Activated CD8-positive, alpha-beta memory T cell treated with anti-CD3 and anti-CD28 coated beads, Interleukin-2, amount 50 U/mL, for 24 hours (primary cell): ENCODE results near the gene PRICKLE2.

Experiments used
- DNase-seq: peaks from one replicate; pipeline ENCODE4 v3.0.0-alpha.2; 2020; ENCODE audit errors: extremely low read depth

PRICKLE2 gene

DNA sequence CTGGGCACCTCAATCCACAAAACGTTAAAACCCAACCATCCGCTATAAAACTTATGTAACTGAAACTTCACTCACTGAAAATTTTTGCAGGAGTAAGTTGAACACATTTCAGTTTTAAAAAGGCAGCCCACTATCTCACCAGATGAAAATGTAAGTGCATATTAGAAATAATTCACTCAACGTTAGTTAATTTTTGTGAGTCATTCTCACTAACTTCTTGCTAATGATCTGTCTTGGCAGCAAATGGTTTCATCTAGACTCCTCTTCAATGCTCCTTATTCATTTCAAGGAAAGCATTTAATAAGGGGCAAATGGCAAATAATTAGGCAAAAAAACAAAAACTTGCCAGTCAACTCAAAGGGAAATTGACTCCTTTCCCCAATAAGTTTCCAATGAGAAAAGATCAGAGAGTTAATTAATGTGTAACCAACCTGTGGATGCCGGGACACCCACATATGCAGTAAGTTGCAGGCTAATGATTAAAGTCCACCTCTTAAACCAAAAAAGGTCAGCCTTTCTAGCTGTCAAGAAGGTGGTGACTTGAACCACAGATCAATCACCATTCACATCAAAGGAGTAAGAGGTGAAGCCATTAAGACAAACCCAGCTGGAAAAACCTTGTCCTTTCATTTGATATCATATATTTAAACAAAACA, 22.9 kb upstream of the PRICKLE2 start:
- no peak for DNase-seq

DNA sequence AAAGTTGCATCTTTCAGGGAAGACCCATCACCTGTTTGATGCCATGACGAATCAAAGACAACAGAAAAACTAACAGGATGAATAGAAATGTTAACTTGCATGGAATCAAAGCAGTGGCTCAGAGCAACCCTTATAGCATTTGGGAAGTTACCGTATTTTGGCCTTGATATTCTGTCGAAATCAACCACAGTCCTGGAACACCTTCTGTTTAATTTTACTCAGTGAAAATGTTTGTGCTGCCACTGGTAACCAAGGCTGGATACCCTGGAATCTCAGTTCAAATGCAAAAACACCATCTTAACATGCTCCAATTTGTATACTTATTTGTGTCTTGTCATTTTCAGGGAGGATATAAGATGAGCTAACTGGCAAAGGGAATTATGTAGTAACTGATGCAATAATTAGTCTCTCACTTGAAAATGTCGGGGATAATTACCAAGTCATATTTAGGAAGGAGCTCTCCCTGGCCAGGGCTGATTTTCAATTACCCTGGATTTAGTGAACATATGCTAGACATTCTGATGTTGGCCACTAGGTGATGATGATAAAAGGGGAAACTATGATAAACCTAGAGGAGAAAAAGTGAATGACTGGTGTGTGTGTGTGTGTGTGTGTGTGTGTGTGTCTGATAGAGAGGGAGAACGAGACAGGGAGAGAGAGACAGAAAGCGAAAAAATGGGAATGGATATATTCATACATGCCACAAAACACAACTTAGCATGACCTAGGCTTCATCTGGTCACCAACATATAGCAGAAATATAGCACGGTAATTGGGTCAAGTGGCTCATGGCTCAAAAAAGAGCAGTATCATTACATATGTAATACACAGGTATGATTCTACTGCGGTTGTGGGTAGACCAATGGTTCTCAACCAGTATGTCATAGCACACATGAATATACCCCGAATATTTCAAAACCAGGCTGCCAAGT, 19.0 kb upstream of the PRICKLE2 start:
- no peak for DNase-seq

DNA sequence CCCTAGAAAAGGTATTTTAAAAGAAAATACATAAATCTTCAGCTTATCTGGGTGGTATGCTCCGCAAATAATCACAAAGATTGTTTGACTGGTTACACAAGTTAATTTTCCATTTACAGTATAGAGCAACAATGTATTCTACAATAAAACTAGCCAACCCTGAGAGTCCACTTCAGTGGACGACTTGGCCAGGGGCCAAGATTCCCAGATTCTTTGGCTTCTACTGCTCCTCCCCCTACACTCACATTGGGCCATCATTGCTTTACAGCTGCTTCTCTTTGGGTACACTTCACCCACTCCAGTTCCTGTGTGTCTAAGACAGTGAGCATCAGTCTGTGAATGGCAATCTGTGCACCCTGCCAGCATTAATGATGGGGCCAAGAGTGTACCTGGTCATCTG, 17.2 kb upstream of the PRICKLE2 start:
- no peak for DNase-seq

DNA sequence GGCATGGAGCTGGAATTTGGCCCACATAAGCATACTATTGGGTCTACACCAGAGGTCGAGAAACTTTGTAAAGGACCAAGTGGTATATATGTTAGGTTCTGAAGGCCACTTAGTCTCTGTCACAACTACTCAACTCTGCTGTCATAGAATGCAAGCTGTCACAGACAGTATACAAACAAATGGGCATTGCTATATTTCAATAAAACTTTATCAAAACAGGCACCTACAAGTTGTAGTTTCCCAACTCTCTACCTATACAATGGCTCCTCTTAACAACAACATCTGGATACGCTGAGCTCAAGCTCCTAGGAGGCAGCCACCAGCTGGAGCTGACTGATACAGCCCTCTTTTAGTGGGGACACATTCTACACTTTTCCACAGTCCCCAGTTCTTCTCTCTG, 15.7 kb upstream of the PRICKLE2 start:
- no peak for DNase-seq

DNA sequence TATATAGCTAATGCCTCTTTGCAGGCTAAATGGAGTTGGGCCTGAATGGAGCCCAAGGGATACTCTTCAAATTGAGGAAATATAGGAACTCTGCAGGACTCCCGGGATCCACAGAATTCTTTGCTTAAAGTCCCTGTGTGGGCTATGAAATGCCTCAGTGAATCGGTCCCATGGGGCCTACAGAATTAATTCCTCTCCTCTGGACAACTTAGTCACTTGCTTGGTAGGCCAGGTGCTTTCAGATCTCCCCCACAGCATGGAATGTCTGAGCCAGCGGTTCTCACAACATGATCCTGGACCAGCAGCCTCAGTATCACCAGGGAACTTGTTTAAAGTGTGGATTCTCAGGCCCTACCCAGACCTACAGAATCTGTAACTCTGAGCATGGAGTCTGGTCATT, 15.1 kb upstream of the PRICKLE2 start:
- DNase-seq, result no peak

DNA sequence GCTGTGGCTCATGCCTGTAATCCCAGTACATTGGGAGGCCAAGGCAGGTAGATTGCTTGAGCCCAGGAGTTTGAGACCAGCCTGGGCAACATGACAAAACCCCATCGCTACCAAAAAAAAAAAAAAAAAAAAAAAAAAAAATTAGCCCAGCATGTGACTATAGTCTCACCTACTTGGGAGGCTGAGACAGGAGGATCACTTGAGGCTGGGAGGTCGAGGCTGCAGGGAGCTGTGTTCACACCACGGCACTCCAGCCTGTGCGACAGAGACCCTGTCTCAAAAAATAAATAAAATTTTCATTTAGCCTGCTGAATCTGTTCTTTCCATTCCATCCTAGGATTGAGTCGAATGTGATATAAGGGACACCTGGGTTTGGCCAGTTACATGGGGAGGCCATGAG, 14.6 kb upstream of the PRICKLE2 start:
- DNase-seq, result no peak

DNA sequence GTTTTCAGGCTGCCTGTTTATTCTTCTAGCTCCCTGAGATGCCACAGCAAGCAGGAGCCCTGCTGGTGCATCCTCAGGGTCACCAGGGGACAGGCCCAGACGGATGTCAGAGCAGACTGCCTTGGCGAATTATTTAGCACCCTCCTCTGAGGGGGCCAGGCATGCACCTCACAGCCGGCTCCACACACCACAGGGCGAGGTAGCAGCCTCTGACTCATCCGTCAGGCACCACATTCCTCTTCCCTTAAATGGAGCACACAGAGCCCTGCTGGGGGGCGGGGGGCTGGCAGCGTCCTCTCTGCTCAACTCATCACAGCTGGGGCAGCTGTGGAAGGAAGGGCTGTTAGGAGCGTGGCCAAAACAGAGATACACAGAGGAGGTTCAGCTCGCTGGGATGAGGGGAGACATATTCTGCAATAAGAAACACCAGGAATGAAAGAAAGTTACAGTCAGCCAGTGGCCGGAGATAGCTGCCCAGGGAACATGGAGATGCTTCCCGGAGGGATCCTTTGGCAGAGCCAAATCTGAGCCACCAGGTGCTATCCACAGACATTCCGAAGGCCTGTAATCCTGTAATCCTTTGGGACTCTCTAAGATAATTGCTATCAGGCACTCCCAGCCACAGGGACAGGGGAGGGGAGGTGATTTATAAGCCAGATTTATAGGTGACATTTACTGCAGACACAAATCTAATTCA, 13.9 kb upstream of the PRICKLE2 start:
- no peak for DNase-seq

DNA sequence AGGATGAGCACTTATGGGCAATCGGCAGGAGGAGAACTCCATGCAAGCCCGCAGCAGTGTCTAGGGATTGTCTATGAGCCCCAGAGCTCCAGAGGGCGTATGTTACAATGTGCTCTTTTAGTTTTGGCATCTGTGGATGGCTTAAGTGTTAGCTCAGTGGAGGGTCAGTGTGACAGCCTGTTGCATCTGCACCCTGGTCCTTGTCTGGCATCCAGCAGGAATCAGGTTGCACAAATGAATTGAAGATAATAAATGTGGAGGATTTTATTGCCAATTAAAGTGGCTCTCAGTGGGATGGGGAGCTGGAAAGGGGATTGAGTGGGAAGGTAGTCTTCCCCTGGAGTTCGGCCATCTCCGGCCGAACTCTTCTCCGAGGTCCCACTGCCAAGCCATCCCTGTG, 11.8 kb upstream of the PRICKLE2 start:
- DNase-seq, result no peak

DNA sequence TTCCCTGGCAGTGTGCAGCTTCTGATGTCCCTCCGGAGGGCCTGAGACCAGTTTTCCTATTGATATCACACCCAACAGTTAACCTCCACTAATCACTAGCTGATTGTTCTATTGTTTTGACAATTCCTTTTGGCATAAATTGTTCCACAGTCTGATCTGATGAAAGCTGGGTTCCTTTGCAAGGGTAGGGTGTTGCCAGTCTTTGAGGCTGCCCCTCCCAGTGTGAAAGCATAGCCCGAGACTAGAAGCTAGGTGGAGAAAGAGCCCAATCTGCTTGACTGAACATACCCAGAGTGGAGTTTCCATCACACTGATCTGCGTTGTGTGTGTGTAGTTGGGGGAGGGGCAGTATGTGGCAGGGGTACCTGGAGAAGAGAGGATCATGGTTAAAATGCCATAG, 10.3 kb upstream of the PRICKLE2 start:
- DNase-seq, result no peak

DNA sequence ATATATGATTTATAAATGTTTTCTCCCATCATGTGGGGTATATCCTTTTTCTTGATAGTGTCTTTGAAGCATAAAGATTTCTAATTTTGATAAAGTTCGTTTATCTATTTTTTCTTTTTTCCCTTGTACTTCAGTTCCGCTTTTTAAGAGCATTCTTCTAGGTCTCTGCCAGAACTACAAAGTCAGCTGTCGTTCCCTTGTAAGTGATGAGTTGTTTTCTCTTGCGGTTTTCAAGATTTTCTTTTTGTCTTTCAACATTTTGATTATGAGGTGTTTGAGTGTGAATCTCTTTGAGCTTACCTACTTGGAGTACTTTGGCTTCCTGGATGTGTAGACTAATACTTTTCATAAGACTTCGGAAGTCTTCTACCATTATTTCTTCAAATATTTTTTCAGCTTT, 9.3 kb upstream of the PRICKLE2 start:
- no peak for DNase-seq

DNA sequence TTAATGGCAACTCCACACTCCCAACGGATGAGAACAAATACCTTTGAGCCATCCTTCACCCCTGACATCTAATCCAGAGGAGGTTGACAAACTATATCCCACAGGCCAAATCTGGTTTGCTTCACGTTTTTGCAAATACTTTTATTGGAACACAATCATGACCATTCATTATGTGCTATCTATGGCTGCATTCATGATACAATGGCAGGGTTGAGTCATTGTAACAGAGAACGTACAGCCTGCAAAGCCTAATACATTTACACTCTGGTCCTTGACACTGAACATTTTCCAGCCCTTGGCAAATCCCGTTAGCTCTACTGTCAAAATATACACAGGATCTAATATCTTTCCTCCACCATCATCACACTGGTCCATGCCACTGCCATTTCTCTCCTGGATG, 7.6 kb upstream of the PRICKLE2 start:
- no peak for DNase-seq

DNA sequence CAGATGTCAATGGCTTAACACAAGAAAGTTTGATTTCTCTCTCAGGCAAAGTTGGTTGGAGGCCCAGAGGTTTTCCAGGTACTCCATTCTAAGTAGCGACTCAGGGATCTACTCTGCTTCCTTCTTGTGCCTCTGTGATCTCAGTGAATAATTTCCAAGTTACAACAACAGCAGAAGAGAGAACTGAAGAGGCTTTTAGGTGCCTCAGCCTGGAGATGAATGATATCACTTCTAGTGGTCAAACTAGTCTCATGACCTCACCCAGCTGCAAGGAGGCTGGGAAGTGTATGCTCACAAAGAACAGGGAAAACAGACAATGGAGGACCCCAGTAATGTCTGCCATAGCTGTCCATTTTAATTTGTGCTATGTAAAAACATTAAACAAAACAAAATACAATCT, 4.6 kb upstream of the PRICKLE2 start:
- no peak for DNase-seq

DNA sequence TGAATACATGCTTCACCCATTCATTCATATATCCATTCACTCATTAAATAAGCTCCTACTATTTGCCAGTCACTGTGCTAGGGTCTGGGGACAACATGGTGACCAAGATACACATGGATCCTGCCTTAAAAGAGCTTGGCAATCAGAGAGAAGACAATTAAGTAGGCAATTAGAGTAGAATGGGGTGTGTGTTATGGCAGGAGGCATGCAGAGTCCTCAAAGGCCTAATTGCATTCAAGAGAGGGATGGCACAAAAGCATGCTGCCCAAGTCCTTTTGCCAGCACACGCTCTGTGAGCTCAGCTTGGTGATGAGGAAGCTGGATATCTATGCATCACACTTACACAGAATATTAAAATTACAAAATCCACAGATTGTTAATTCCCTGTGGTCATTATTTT, 2.8 kb upstream of the PRICKLE2 start:
- DNase-seq, result no peak

DNA sequence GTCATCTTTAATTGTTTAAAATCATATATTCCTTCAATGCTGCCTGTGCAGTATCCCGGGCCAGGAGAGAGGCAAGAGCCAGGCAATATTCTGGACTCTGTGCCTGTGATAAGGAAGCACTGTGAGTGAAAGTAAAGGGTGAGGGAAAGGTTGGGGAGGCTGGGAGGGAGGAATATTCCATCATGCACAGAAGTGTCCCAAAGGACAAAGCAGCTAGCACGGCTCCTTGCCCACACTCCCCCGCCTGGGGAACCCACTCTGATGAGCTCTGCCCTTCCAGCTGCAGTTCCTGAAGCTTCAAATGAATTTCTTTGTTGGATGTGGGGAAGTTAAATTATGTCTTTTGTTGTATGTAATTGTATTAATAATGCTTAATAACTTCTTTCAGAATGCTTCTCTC, 1.5 kb upstream of the PRICKLE2 start:
- no peak for DNase-seq

DNA sequence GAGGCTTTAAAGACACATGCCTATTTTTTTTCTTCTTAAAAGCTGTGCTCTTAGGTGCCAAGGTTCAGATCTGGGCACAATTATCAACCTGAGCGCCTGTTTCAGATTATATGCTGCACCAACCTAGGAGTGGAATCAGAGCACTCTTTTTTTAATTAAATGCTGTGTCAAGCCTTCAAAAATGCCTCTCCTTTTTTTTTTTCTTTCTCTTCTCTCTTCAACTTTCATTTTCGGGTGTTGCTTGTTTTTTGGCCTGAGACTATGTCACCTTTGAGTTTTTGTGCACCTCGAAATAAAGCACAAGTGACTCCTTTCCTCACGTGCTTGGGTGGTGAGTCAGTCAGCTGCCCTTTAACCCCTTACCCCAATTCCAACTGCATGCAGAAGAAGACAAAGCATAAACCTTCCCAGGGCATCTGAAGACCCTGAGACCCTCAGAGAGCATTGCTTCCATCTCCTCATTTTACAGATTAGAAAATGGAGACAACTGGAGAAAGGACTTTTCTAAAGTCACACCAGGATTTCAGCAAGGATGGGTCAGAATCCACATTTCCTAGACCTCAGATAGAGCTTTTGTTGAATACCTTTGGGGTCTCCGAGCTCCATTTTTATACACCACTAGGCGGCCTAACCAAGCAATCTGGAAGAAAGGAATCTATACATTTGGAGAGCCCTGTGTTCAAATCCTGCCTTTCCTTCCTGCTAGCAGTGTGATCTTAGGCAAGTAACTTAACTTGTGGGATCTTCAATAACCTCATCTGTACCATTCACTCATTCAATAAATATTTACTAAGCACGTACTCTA, 631 bp upstream of the PRICKLE2 start:
- no peak for DNase-seq

DNA sequence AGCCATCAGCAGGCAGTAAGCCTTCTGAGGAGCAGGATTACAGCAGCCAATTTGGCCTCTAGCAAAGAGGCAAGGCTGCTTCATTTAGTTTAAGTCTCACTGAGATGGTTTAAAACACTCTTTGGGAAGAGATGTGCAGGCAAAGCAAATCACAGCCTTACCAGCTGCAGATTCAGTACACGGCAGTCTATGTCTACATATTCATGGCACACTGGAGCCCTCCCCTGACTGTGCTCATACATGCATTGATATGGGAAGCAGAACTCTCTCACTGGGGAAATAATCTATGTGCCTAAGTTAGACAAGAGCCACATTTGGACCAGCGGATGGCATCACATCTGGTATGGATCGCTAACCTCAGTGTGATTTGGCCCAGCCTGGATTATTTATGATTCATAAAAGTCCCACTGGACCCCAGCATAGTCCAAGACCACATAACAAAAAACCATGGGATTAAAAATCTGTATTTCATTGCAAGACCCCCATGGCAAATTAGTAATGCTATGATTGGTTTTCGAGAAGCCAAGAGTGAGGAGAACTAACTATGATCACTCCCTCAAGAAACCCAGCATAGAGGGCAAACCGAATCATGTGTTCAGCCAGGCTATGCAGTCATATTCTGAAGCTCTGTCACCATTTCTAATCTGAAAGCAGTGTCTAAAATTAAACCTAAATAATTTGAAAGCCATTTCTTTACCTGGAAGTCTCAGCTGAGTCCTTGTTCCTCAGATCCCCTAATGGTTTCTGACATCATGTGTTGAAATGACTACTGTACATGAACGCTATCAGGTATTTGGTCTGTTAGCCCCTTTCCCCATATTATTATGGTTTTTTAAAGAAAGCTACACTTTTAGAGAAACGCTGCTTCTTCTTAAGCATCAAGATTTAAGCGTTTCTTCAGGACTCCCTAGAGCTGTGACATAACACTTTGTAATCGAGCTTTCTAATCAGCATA, 1.2 kb downstream of the PRICKLE2 start:
- DNase-seq, result no peak

DNA sequence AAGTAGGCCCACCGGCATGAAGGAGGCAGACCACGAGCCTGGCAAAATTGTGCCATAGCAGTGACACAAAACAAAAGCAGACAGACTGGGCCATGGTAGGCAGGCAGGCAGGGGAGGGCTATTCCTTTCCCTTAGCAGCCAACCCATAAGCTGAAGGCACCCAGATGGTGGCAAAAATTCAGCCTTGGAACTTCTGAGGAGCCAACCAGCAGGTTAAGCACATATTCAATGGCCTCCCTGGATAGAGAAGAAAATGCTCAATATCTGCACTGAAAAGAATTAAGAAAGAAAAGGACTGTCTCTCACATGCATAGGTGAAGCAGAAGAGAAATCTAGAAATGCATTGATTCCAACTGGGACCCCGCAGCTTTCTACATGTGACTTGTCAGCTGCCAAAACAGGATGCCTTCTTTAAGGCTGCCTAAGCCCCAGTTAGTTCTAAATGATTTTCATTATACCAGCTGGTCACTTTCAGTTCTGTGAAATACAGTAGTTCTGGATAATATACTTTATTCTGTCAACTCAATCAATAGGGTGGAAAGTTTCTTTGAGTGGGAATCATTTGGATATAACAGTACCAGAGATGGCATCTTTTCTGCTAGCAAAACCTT, 2.7 kb downstream of the PRICKLE2 start:
- DNase-seq, result no peak

DNA sequence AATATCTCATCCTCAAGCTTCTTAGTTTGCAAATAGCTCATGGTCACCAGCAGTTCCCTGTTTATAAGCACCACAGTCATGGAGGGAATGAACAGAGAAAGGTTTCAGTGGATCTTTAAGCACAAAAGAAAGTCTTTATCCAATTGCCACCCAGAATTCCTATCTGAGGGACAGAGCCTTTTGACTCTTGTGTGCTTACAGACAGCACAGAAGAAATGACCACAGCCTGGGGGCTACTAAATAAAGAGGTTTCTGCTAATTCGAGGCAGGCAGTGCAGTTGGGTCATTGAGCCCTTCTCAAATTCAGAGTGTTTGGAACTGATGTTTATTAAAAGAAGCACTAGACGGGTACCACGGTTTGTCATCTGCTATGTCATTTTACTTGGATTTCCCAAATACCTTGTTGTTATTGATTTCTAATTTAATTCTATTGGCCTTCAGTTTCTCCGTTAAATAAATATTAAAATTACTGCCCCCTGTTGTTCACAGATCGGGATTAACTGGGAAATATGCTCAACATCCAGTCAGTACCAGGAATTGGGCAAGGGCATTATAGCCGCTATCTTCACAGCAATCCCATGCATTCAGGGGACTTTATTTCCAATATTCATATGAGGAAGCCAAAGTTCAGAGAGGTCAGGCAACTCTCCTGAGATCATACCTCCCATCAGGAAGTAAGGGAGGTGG, 3.6 kb downstream of the PRICKLE2 start:
- DNase-seq, result no peak

DNA sequence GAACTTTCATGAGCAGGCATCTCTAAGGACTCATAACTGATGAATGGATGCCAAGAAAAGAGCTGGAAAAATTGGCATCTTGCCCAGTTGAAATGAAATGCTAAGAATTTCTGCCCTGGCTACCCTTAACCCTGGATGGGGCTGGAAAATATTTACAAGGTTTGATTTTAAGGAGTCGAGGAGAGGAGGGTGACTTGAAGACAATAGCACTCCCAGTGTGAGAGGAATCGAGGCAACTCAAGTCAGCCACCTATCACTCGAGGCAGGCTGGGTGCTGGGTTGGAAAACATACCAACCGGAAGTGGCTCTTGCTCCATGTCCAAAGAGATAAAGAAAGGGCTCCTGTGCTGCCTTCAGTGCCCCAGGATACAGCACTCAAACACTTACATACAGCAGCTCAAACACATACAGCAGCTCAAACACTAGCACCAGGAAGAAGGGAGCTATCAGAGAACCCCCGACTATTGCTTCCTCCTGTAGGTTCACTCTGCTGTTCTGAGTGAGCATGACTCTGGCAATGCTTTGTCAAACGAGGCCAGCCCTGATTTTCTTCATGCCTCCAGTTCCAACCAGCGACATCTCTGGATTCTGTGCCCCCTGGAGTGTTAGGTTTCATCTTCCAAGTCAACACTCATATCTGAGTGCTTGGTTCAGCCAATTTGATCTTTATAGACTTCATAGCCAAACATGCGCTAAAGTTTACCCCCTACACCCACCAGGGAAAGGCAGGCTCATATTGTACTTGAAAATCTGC, 4.9 kb downstream of the PRICKLE2 start:
- no peak for DNase-seq
